Natural killer cell treated with Interleukin-12 subunit alpha and Interleukin-12 subunit beta and Interleukin-15 and Interleukin-18, amount 100 ng/mL, for 72 hours (primary cell): Measurements from ENCODE around the gene ARFRP1. TPM values are rescaled to one million over a fixed set of nuclear protein-coding genes. Genes with fewer than 3 reads are reported as not detected.

Source experiments
- ATAC-seq, 2 donors: fragments of 150-1000 bp; cut with Tn5 transposase in 1 of 2; sonication (Bioruptor Pico), chemical (Tn5 transposase) in 1 of 2; 2 replicates each; pipeline ENCODE4 v1.10.0; 2021
- DNase-seq: peaks from one replicate; pipeline ENCODE4 v3.0.0; 2022; ENCODE audit warnings: low spot score
- H3K27ac Mint-ChIP-seq, 2 donors: 1 replicate in 1 of 2; 2 replicates in 1 of 2; pipeline ENCODE4 v1.8.0; 2022; ENCODE audit warnings: mixed read lengths in 2 of 2, mild to moderate bottlenecking in 1 of 2, moderate library complexity in 1 of 2
- H3K27me3 Mint-ChIP-seq, 2 donors: 1 replicate in 1 of 2; 2 replicates in 1 of 2; pipeline ENCODE4 v1.8.0; 2022; ENCODE audit warnings: mixed read lengths in 2 of 2
- H3K36me3 Mint-ChIP-seq: one replicate; pipeline ENCODE4 v1.8.0; 2022; ENCODE audit warnings: mixed read lengths
- H3K4me1 Mint-ChIP-seq, 2 donors: 1 replicate in 1 of 2; 2 replicates in 1 of 2; pipeline ENCODE4 v1.8.0; 2022; ENCODE audit warnings: low read depth in 2 of 2, mixed read lengths in 2 of 2, mild to moderate bottlenecking in 1 of 2
- H3K4me3 Mint-ChIP-seq: one replicate; pipeline ENCODE4 v1.8.0; 2022; ENCODE audit warnings: mixed read lengths
- H3K9me3 Mint-ChIP-seq: 2 replicates; pipeline ENCODE4 v1.8.0; 2022; ENCODE audit warnings: mixed read lengths
- total RNA-seq, 2 donors: library from RNA; stranded (reverse); gene quantifications; one replicate each; pipeline ENCODE4 v1.2.3, GENCODE V29; 2022

The ARFRP1 gene
- total RNA-seq, 2 donors from 2014 or later, result 52.4 to 87.0 TPM

DNA sequence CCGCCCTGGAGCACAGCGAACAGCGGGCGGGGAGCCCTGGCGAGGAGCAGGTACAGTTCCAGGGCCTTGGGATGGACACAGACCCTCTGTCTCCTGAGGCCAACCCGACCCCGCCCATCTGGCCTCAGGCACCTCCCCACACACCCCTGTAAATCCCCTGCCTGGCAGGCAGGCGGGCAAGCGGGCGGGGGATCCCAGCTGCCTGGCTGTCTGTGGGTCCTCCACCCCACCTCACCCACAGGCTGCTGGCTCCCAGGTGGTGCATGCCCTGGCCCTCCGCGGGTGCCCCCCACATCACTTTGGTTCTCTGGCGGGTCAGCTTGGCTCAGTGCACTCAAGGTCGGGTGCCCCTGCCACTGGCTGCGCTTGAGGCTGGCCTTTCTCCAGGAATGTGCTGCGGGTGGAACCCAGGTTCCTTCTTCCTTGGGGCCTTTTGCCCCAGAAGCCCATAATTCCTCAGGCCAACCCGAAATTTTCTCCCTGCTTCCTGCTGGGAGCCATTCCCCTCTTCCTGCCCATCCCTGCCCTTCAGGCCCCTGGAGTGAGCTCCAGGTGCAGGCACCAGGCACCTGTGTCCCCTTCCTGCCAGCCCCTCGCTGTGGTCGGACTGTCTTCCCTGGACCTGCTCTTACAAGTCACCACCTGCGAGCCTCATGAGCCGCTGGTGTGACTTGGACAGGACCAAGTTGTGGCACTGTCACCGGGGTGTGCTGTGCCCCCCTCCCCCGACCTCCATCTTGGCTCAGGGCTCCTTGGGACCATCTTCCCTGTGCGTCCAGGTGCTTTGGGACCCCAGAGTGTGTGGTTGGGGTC lies 16.7 kb downstream of the ARFRP1 start:
- ATAC-seq (no peak), DNase-seq (peak; percentile 58)
- Mint-ChIP-seq H3K27ac (no peak overlapping the region), H3K36me3 (no peaks in the 10 kb centered on the region), H3K4me1 (peaks cover 0 to 2% of the 10 kb centered on the region in 2 donors), H3K4me3 (no peak overlapping the region), H3K9me3 (no peaks in the 10 kb centered on the region), H3K27me3 (no peaks in the 10 kb centered on the region)

GRCh38 chr20:63690003-63690897 lies 17.5 kb downstream of the ARFRP1 start:
- no peak for ATAC-seq
- DNase-seq, result peak; percentile 51
- no peaks in the 10 kb centered on the region for H3K36me3 Mint-ChIP-seq
- H3K4me3 Mint-ChIP-seq, result no peak overlapping the region
- no peak overlapping the region for H3K27ac Mint-ChIP-seq
- peaks cover 0 to 2% of the 10 kb centered on the region in 2 donors for H3K4me1 Mint-ChIP-seq
- no peaks in the 10 kb centered on the region for H3K9me3 Mint-ChIP-seq
- H3K27me3 Mint-ChIP-seq, result no peaks in the 10 kb centered on the region

DNA sequence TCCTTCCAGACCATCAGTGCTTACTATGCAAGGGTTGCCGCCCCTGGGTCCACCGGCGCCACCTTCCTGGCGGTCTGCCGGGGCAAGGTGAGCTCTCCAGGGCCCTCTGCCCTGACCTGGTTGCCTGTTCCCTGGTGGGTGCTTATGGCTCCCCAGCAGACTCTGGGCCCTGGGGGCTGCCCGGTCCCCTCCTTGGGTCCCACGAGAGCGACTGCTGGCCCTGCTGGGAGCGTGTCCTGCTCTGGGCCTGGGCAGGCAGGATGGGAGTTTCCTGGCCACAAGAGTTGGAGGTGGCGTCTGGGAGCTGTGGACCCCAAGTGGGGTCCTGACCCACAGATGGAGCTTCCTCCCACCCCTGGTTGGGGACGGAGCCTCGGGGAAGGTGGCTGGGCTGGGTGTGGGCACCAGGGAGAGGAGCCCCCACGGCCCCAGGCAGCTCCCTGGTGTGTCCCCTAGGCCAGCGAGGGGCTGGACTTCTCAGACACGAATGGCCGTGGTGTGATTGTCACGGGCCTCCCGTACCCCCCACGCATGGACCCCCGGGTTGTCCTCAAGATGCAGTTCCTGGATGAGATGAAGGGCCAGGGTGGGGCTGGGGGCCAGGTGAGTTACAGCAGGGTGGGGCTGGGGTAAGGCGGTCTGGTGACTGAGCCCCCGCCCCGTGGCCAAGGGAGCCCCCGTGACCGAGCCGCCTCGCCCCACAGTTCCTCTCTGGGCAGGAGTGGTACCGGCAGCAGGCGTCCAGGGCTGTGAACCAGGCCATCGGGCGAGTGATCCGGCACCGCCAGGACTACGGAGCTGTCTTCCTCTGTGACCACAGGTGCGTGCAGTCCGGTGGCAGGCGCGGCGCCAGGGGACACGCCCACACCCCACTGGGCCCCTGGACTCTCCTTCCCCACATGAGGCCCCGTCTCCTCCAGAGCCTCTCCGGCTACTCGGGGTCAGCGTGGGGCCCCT lies 18.5 kb downstream of the ARFRP1 start:
- ATAC-seq (no peak), DNase-seq (peak; percentile 49)
- H3K27ac Mint-ChIP-seq, result no peak overlapping the region
- H3K4me1 Mint-ChIP-seq, result peaks cover 0 to 2% of the 10 kb centered on the region in 2 donors
- H3K4me3 Mint-ChIP-seq, result no peak overlapping the region
- H3K27me3 Mint-ChIP-seq, result no peaks in the 10 kb centered on the region
- H3K9me3 Mint-ChIP-seq, result no peaks in the 10 kb centered on the region
- H3K36me3 Mint-ChIP-seq, result no peaks in the 10 kb centered on the region

GRCh38 chr20:63688228-63689045 lies 19.3 kb downstream of the ARFRP1 start:
- Mint-ChIP-seq H3K9me3 (no peaks in the 10 kb centered on the region), H3K27me3 (no peaks in the 10 kb centered on the region), H3K4me3 (no peak overlapping the region), H3K27ac (no peak overlapping the region), H3K4me1 (peaks cover 0 to 2% of the 10 kb centered on the region in 2 donors), H3K36me3 (no peaks in the 10 kb centered on the region)
- DNase-seq, result no peak
- ATAC-seq, result no peak

- Mint-ChIP-seq H3K27me3 (no peaks in the 10 kb centered on the region), H3K27ac (no peak overlapping the region)
- DNase-seq, result no peak
Observed at GRCh38 chr20:63687419-63688178, 20.2 kb downstream of the ARFRP1 start.

GRCh38 chr20:63686492-63687321 lies 21.1 kb downstream of the ARFRP1 start:
- peak overlapping the region in 1 of 2 donors; percentile 23 for H3K27ac Mint-ChIP-seq
- H3K4me3 Mint-ChIP-seq, result no peak overlapping the region
- no peaks in the 10 kb centered on the region for H3K9me3 Mint-ChIP-seq
- H3K36me3 Mint-ChIP-seq, result no peaks in the 10 kb centered on the region
- peak; percentile 50 to 67 for ATAC-seq
- H3K4me1 Mint-ChIP-seq, result peaks cover 0 to 2% of the 10 kb centered on the region in 2 donors
- no peak for DNase-seq
- no peaks in the 10 kb centered on the region for H3K27me3 Mint-ChIP-seq

More at GRCh38 chr20:63687419-63688178, 20.2 kb downstream of the ARFRP1 start:
- Mint-ChIP-seq H3K9me3 (no peaks in the 10 kb centered on the region), H3K4me3 (no peak overlapping the region), H3K36me3 (no peaks in the 10 kb centered on the region), H3K4me1 (peaks cover 0 to 2% of the 10 kb centered on the region in 2 donors)
- no peak for ATAC-seq

- DNase-seq, result no peak
- Mint-ChIP-seq H3K4me3 (no peak overlapping the region), H3K4me1 (peaks cover 0 to 2% of the 10 kb centered on the region in 2 donors), H3K27me3 (no peaks in the 10 kb centered on the region), H3K27ac (peak overlapping the region in 1 of 2 donors; percentile 23), H3K36me3 (no peaks in the 10 kb centered on the region), H3K9me3 (no peaks in the 10 kb centered on the region)
- ATAC-seq, result peak in 1 of 2 donors; percentile 2
Observed at GRCh38 chr20:63686094-63686491, 21.7 kb downstream of the ARFRP1 start.

GRCh38 chr20:63685269-63686026 lies 22.3 kb downstream of the ARFRP1 start:
- peaks cover 0 to 2% of the 10 kb centered on the region in 2 donors for H3K4me1 Mint-ChIP-seq
- H3K27me3 Mint-ChIP-seq, result no peaks in the 10 kb centered on the region
- no peak overlapping the region for H3K27ac Mint-ChIP-seq
- no peak for ATAC-seq
- H3K36me3 Mint-ChIP-seq, result no peaks in the 10 kb centered on the region
- DNase-seq, result no peak
- H3K4me3 Mint-ChIP-seq, result no peak overlapping the region
- H3K9me3 Mint-ChIP-seq, result no peaks in the 10 kb centered on the region

GRCh38 chr20:63682384-63683139 lies 25.2 kb downstream of the ARFRP1 start:
- Mint-ChIP-seq H3K4me1 (peaks cover 0 to 2% of the 10 kb centered on the region in 2 donors), H3K36me3 (no peaks in the 10 kb centered on the region), H3K27me3 (no peaks in the 10 kb centered on the region), H3K9me3 (no peaks in the 10 kb centered on the region), H3K27ac (no peak overlapping the region), H3K4me3 (no peak overlapping the region)
- ATAC-seq, result no peak
- no peak for DNase-seq

DNA sequence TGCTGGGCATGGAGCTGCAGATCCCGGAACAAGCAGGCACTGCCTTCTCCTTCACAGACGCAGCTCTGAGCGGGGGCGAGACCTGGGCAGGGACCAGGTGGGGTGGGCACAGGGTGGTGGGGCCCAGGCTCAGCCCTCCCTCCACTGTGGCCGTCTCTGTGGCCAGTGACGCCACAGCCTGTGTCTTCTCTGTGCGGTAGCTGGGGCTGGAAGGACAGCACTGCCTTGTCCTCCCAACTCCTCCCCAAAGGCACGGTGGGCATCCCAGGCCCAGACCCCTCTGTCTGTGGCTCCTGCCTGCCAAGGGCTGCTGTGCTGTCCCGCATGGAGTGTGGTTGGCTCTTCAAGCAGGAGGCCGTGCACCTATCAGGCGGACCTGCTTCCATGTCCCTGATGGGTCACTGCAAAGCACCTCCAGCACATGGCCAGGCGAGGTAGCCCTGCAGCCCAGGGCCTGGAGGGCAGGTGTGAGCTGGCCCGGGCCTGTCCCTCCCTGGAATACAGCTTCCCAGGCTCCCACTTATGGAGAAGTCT lies 26.1 kb downstream of the ARFRP1 start:
- Mint-ChIP-seq H3K27ac (no peak overlapping the region), H3K36me3 (no peaks in the 10 kb centered on the region), H3K9me3 (no peaks in the 10 kb centered on the region), H3K27me3 (no peaks in the 10 kb centered on the region), H3K4me1 (peaks cover 0 to 2% of the 10 kb centered on the region in 2 donors), H3K4me3 (no peak overlapping the region)
- no peak for DNase-seq
- no peak for ATAC-seq
